Coronary artery (tissue), 2 donors: ENCODE measurements around the gene MYO18A.

ENCODE experiments used
- DNase-seq: peaks from one replicate; pipeline ENCODE4 v3.0.0-alpha.2; 2017; ENCODE audit warnings: low spot score
- H3K27ac ChIP-seq, 2 donors: fragments of 200-600 bp; sonication (generic); one replicate each; pipeline ENCODE4 v1.5.1; 2016 to 2019
- H3K4me3 ChIP-seq: fragments of 200-600 bp; sonication (generic); 2 replicates; pipeline ENCODE4 v1.5.1; 2016; ENCODE audit warnings: mild to moderate bottlenecking, moderate library complexity
- CTCF ChIP-seq: fragments of 200-600 bp; sonication (generic); IDR thresholded peaks from one replicate; pipeline ENCODE4 v1.5.1; 2019; ENCODE audit warnings: antibody characterized with exemption

MYO18A gene

GRCh38 chr17:29215717-29216116 lies 35.5 kb upstream of the MYO18A start:
- no peak overlapping the region for H3K4me3 ChIP-seq
- no peak for TF ChIP-seq CTCF
- no peak overlapping the region for H3K27ac ChIP-seq
- no peak for DNase-seq

GRCh38 chr17:29215174-29215573 lies 35.0 kb upstream of the MYO18A start:
- Histone ChIP-seq H3K4me3 (no peak overlapping the region), H3K27ac (no peak overlapping the region)
- no peak for DNase-seq
- TF ChIP-seq CTCF: no peak

- Histone ChIP-seq H3K4me3 (no peak overlapping the region), H3K27ac (no peak overlapping the region)
- TF ChIP-seq CTCF: no peak
- DNase-seq: no peak
Observed at GRCh38 chr17:29214215-29215146, 34.3 kb upstream of the MYO18A start.

- no peak for TF ChIP-seq CTCF
- H3K27ac ChIP-seq: no peak overlapping the region
- no peak overlapping the region for H3K4me3 ChIP-seq
- DNase-seq: no peak
Observed at GRCh38 chr17:29212681-29213121, 32.5 kb upstream of the MYO18A start.

- H3K27ac ChIP-seq: no peak overlapping the region
- H3K4me3 ChIP-seq: no peak overlapping the region
- no peak for TF ChIP-seq CTCF
- no peak for DNase-seq
Observed at GRCh38 chr17:29212094-29212631, 32.0 kb upstream of the MYO18A start.

GRCh38 chr17:29210879-29211278 lies 30.7 kb upstream of the MYO18A start:
- Histone ChIP-seq H3K27ac (no peak overlapping the region), H3K4me3 (no peak overlapping the region)
- TF ChIP-seq CTCF: no peak
- DNase-seq: no peak

GRCh38 chr17:29209073-29209472 lies 28.9 kb upstream of the MYO18A start:
- TF ChIP-seq CTCF: no peak
- no peak overlapping the region for H3K27ac ChIP-seq
- no peak overlapping the region for H3K4me3 ChIP-seq
- DNase-seq: no peak
